ENCODE data around the gene SLC50A1.

SLC50A1 gene

GRCh38 chr1:155185783-155186066 lies 50.1 kb downstream of the SLC50A1 start:
- no peak for DNase-seq

DNA sequence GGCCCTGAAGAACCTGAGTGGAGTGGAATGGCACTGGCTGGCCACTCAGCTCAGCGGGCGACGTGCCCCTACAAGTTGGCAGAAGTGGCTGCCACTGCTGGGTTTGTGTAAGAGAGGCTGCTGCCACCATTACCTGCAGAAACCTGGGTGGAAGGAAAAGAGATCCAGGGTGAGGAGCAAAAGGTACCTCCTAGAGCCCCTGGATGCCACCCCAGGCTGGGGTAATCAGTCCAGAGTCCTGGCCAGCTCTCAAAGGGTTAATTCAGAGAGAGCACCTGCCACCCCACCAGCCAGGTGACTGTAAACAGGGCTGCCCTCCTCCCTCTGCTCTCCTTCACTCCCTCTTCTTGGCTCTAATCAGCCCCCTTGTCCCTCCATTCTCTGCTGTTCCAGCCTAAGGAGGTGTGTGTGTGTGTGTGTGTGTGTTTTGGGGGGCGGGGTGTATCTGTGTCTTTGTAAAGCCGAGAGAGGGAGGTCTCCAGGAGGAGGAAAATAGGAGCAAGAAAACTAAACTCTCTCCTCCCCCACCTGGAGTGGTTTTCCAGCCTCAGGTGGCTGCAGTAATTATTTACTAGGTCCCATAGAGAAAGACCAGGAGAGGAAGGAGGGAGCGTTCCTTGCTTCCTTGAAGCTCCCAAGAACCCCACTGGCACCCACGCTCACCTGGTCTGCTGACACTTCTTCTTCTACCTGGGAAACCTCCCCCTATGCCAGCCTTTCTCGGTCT lies 50.6 kb downstream of the SLC50A1 start:
- no peak for DNase-seq

DNA sequence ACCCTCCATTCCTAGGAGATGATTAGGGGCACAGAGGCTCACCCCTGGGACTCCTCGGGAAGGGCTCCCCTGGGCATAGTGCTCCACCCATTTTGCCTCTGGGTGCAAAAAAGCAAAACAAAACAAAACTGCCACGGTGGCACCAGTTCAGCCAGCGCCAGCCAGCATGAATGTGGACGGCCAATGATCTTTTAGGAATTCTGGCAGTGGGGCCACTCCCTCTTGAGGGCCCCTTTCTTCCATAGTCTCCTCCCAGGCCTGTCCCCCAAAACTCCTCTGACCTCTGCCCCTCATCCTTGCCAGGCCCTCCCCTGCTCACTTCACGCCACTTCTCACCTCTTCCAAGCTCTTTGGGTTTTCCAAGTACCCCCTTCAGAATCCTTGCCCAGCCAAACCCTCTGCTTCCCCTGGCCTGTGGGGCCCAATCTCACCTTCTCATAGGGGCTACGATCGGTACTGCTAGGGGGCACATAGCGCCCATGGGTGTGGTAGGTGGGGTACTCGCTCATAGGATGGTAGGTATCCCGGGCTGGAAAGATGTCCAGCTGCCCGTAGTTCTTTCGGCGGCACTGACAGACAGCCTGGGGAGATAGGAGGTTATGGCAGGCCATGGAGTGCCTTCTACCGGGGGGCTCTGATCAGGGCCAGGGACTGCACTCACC lies 51.3 kb downstream of the SLC50A1 start:
- DNase-seq = no peak

DNA sequence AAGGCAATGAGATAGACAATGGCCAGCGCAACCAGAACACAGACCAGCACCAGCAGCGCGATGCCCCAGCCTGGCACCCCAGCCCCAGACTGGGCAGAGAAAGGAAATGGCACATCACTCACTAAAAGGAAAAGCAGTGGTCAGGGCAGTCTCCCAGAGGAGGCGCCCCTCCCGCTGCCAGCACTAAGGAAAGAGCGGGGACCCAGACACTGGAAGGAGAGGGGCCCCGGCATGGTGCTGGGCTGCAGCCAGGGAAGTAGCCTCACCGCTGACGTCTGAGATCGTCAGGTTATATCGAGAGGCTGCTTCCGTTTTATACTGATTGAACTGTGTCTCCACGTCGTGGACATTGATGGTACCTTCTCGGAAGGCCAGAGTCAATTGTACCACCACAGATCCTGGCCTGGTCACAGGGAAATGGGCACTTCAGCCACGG lies 51.8 kb downstream of the SLC50A1 start:
- DNase-seq = no peak

- no peak for DNase-seq
These were observed 52.6 kb downstream of the SLC50A1 start for GRCh38 chr1:155188268-155188667.

All from hematopoietic multipotent progenitor cell treated with erythropoietin and hydrocortisone succinate and interleukin-3 and kit ligand, for 4 days (in vitro differentiated cells).